CD14-positive monocyte (primary cell): ENCODE measurements around the gene DTX4. TPM values are rescaled to one million over a fixed set of nuclear protein-coding genes. Genes with fewer than 3 reads are reported as not detected.

Experiments
- DNase-seq, 3 donors: peaks; one replicate each; pipeline ENCODE4 v3.0.0-alpha.2; 2011 to 2022
- H2AFZ ChIP-seq: 2 replicates; pipeline ENCODE4 v1.6.0; 2012; ENCODE audit warnings: mild to moderate bottlenecking, low read depth, low read length, inconsistent platforms; ENCODE audit not compliant: insufficient read depth, poor library complexity, severe bottlenecking
- H3K27ac ChIP-seq, 2 donors: 1 replicate in 1 of 2; 2 replicates in 1 of 2; pipeline ENCODE4 v1.5.1; 2012 to 2013; ENCODE audit warnings: low read length in 2 of 2, control low read depth in 1 of 2, inconsistent platforms in 1 of 2, low read depth in 1 of 2, mild to moderate bottlenecking in 1 of 2
- H3K27me3 ChIP-seq, 2 donors: one replicate each; pipeline versions ENCODE4 v1.6.0 to v1.6.1; 2011 to 2013; ENCODE audit warnings: low read length in 2 of 2; ENCODE audit not compliant: control insufficient read depth in 2 of 2, insufficient read depth in 2 of 2
- H3K36me3 ChIP-seq, 2 donors: replicated peaks in 1 of 2; 1 replicate in 1 of 2; 2 replicates in 1 of 2; pipeline versions ENCODE4 v1.5.1 to v1.6.1; 2012 to 2013; ENCODE audit warnings: low read length in 2 of 2, control low read depth in 1 of 2, inconsistent platforms in 1 of 2, mild to moderate bottlenecking in 1 of 2; ENCODE audit not compliant: insufficient read depth in 2 of 2, control insufficient read depth in 1 of 2
- H3K4me1 ChIP-seq, 2 donors: 1 replicate in 1 of 2; 2 replicates in 1 of 2; pipeline versions ENCODE4 v1.5.1 to v1.6.1; 2012 to 2013; ENCODE audit warnings: low read length in 2 of 2, control low read depth in 1 of 2, inconsistent platforms in 1 of 2, mild to moderate bottlenecking in 1 of 2, moderate library complexity in 1 of 2; ENCODE audit not compliant: insufficient read depth in 2 of 2, control insufficient read depth in 1 of 2
- H3K4me2 ChIP-seq: replicated peaks from 2 replicates; pipeline ENCODE3; 2012; ENCODE audit warnings: low read length, moderate library complexity, mild to moderate bottlenecking; ENCODE audit not compliant: poor library complexity, severe bottlenecking; ENCODE audit errors: extremely low read depth
- H3K4me3 ChIP-seq, 3 experiments: fragments of 200-600 bp in 1 of 3; sonication (generic) in 1 of 3; replicated peaks in 1 of 3; 1 replicate in 2 of 3; 2 replicates in 1 of 3; pipeline ENCODE4 v1.5.1; 2011 to 2013; ENCODE audit warnings: low read length in 3 of 3, mild to moderate bottlenecking in 3 of 3, control low read depth in 2 of 3, low read depth in 2 of 3, inconsistent platforms in 1 of 3, moderate library complexity in 1 of 3
- H3K79me2 ChIP-seq: 2 replicates; pipeline ENCODE4 v1.6.0; 2012; ENCODE audit warnings: mild to moderate bottlenecking, control low read depth, inconsistent platforms, low read length, moderate library complexity; ENCODE audit not compliant: insufficient read depth
- H3K9ac ChIP-seq: 2 replicates; pipeline ENCODE4 v1.6.0; 2017; ENCODE audit warnings: low read length, mild to moderate bottlenecking; ENCODE audit not compliant: insufficient read depth, poor library complexity, severe bottlenecking
- H3K9me3 ChIP-seq, 2 donors: replicated peaks in 1 of 2; 1 replicate in 1 of 2; 2 replicates in 1 of 2; pipeline versions ENCODE4 v1.5.1 to v1.6.1; 2012 to 2013; ENCODE audit warnings: low read length in 2 of 2, control low read depth in 1 of 2; ENCODE audit not compliant: control insufficient read depth in 1 of 2, insufficient read depth in 1 of 2
- H4K20me1 ChIP-seq: 2 replicates; pipeline ENCODE4 v1.6.0; 2012; ENCODE audit warnings: mild to moderate bottlenecking, low read length, control low read depth, moderate library complexity; ENCODE audit not compliant: insufficient read depth
- H3K27ac Mint-ChIP-seq, 7 donors: one replicate each; pipeline ENCODE4 v1.8.0; 2020; ENCODE audit warnings: mild to moderate bottlenecking in 7 of 7, mixed read lengths in 7 of 7, moderate library complexity in 6 of 7, inconsistent platforms in 2 of 7
- H3K27me3 Mint-ChIP-seq, 3 donors: one replicate each; pipeline ENCODE4 v1.8.0; 2021 to 2022; ENCODE audit warnings: low read depth in 3 of 3, mild to moderate bottlenecking in 3 of 3, mixed read lengths in 3 of 3, moderate library complexity in 3 of 3, inconsistent platforms in 1 of 3
- H3K36me3 Mint-ChIP-seq, 2 donors: one replicate each; pipeline ENCODE4 v1.8.0; 2020; ENCODE audit warnings: mixed read lengths in 2 of 2, inconsistent platforms in 1 of 2, mild to moderate bottlenecking in 1 of 2
- H3K4me1 Mint-ChIP-seq: one replicate; pipeline ENCODE4 v1.8.0; 2020; ENCODE audit warnings: mild to moderate bottlenecking, mixed read lengths
- H3K4me3 Mint-ChIP-seq, 2 donors: one replicate each; pipeline ENCODE4 v1.8.0; 2020; ENCODE audit warnings: mild to moderate bottlenecking in 2 of 2, mixed read lengths in 2 of 2, moderate library complexity in 1 of 2
- H3K9me3 Mint-ChIP-seq, 7 donors: one replicate each; pipeline ENCODE4 v1.8.0; 2020 to 2022; ENCODE audit warnings: mixed read lengths in 7 of 7, mild to moderate bottlenecking in 6 of 7, moderate library complexity in 6 of 7, inconsistent platforms in 2 of 7
- WGBS: methylation state at CpG from one replicate; pipeline ENCODE4 v1.1.5; 2013; ENCODE audit warnings: missing lambda C conversion rate; ENCODE audit not compliant: insufficient coverage; 5-methylcytosine and 5-hydroxymethylcytosine counted together
- intact Hi-C, 2 donors: fragments of 100-400 bp; cut with micrococcal nuclease; formaldehyde crosslinking; loops; one replicate each; pipeline versions ENCODE4 v1.15.0 to v1.15.1; 2023
- polyA plus RNA-seq, 3 donors: library from polyadenylated mRNA; depleted of rRNA in 1 of 3; unstranded in 2 of 3; stranded (reverse) in 1 of 3; fragments of 300-500 nt in 2 of 3; fragments of >200 nt in 1 of 3; fragmentation: Illumina TruSeq in 2 of 3; gene quantifications; 1 replicate in 2 of 3; 2 replicates in 1 of 3; pipeline ENCODE4 v1.2.3, GENCODE V29; 2012 to 2021
- TF ChIP-seq, protein P1 (sequence below): fragments of 200-600 bp; IDR thresholded peaks from one replicate; pipeline ENCODE4 v1.8.0; 2022; ENCODE audit warnings: antibody characterized with exemption, mild to moderate bottlenecking

Gene DTX4
- polyA plus RNA-seq, 3 donors, result 0.96 to 1.9 (median 1.1) TPM

DNA sequence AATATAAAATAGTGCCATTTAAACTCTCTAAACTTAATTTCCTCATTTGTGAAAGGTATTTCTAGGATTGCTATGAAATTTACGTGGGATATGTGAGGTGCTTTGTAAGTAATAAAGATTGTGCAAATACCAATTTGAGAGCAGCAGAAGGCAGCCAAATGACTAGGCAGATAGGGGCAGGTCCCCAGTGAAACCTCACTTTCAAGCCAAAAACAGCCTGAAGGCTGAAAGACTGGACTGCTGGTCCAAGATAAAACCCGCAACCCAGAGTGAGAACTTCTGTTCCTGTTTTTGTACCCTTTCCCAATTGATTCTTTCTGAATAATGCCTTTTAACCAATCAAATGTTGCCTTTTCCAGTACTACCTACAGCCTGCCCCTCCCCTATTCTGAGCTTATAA, 7.2 kb downstream of the DTX4 start:
- H3K27ac ChIP-seq, result no peak overlapping the region
- no peak overlapping the region for H3K9ac ChIP-seq
- Mint-ChIP-seq H3K4me1 (peaks cover 5% of the 10 kb centered on the region), H3K9me3 (peaks cover 6 to 12% (median 8%) of the 10 kb centered on the region in 7 donors), H3K4me3 (no peak overlapping the region), H3K27me3 (peaks cover 5 to 12% (median 6%) of the 10 kb centered on the region in 3 donors), H3K27ac (no peak overlapping the region), H3K36me3 (peaks cover 25 to 45% of the 10 kb centered on the region in 2 donors)
- H3K4me3 ChIP-seq, result no peak overlapping the region
- no peak for DNase-seq
- H3K9me3 ChIP-seq, result peaks cover 0 to 4% of the 10 kb centered on the region in 2 donors
- H3K36me3 ChIP-seq, result peaks cover 0 to 29% of the 10 kb centered on the region in 2 donors
- peaks cover 7% of the 10 kb centered on the region for H4K20me1 ChIP-seq
- WGBS, result 91% methylated on average over 1 of the region's 2 CpGs
- no peaks in the 10 kb centered on the region for H3K79me2 ChIP-seq
- TF ChIP-seq, protein P1, sequence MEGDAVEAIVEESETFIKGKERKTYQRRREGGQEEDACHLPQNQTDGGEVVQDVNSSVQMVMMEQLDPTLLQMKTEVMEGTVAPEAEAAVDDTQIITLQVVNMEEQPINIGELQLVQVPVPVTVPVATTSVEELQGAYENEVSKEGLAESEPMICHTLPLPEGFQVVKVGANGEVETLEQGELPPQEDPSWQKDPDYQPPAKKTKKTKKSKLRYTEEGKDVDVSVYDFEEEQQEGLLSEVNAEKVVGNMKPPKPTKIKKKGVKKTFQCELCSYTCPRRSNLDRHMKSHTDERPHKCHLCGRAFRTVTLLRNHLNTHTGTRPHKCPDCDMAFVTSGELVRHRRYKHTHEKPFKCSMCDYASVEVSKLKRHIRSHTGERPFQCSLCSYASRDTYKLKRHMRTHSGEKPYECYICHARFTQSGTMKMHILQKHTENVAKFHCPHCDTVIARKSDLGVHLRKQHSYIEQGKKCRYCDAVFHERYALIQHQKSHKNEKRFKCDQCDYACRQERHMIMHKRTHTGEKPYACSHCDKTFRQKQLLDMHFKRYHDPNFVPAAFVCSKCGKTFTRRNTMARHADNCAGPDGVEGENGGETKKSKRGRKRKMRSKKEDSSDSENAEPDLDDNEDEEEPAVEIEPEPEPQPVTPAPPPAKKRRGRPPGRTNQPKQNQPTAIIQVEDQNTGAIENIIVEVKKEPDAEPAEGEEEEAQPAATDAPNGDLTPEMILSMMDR, result no peak
- no peak overlapping the region for H3K4me2 ChIP-seq
- no peak overlapping the region for H2AFZ ChIP-seq
- no peaks in the 10 kb centered on the region for H3K4me1 ChIP-seq
- H3K27me3 ChIP-seq, result no peaks in the 10 kb centered on the region
- intact Hi-C loops, result no loop called here

DNA sequence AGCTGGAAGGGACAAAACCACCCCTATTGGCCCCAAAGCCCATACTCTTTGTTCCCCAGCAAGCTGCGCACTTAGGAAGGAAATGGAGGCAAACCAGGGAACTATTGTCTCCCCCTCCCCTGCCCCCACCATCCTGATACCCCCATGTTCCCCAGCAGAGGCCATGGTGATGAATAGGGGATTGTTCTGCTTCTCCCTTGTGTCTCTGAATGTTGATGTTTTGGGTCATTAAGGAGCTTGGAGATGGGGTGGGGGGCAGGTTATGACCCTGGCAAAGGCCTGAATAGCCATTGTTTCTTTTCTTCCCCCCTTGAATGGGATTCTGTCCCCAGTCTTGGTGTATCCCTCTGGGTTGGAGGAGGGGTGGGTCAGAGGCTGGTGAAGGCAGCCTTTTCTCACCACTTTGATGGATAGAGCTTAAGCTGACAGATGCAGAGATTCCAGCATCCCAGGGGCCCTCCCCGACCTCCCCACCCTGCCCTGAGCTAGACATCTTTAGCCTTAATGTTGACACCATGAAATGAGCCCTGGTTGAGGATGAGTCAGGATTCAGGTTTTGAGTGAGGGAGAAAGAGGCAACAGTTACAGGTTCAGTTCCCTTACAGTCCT, 8.3 kb downstream of the DTX4 start:
- Histone ChIP-seq H3K4me2 (no peak overlapping the region), H3K4me3 (no peak overlapping the region), H3K9me3 (peaks cover 0 to 4% of the 10 kb centered on the region in 2 donors), H3K27me3 (no peaks in the 10 kb centered on the region), H3K4me1 (no peaks in the 10 kb centered on the region), H3K36me3 (peaks cover 0 to 31% of the 10 kb centered on the region in 2 donors), H4K20me1 (peaks cover 4% of the 10 kb centered on the region), H3K79me2 (no peaks in the 10 kb centered on the region), H3K27ac (no peak overlapping the region), H3K9ac (no peak overlapping the region), H2AFZ (no peak overlapping the region)
- intact Hi-C loops, result no loop called here
- Mint-ChIP-seq H3K36me3 (peaks cover 25 to 48% of the 10 kb centered on the region in 2 donors), H3K27me3 (peaks cover 2 to 7% (median 3%) of the 10 kb centered on the region in 3 donors), H3K9me3 (peaks cover 5 to 12% (median 8%) of the 10 kb centered on the region in 7 donors), H3K27ac (peak overlapping the region in 1 of 7 donors; percentile 39), H3K4me3 (no peak overlapping the region), H3K4me1 (no peaks in the 10 kb centered on the region)
- no CpG with 5 or more reads among the region's 2 CpGs for WGBS
- TF ChIP-seq, protein P1, result no peak
- no peak for DNase-seq
